Common myeloid progenitor, CD34-positive (primary cell): Measurements from ENCODE around the gene CHD6.

ENCODE experiments used
- CTCF ChIA-PET: fragments of 350-600 bp; sonication (Branson Sonifier 250); formaldehyde crosslinking; loops from one replicate; lab custom pipeline; 2021; ENCODE audit warnings: antibody characterized with exemption; lab: Charles Lee
- POLR2A ChIA-PET: fragments of 350-600 bp; sonication (Branson Sonifier 250); formaldehyde crosslinking; loops from one replicate; lab custom pipeline; 2021; ENCODE audit warnings: antibody characterized with exemption; lab: Charles Lee
- DNase-seq, 3 donors: peaks; one replicate each; pipeline versions ENCODE4 v3.0.0 to v3.0.0-alpha.2; 2013
- H3K27ac ChIP-seq, 2 experiments: 1 replicate in 1 of 2; 2 replicates in 1 of 2; pipeline ENCODE4 v1.7.0; 2013; ENCODE audit warnings: inconsistent platforms in 2 of 2, low read length in 2 of 2, mild to moderate bottlenecking in 2 of 2, low read depth in 1 of 2, moderate library complexity in 1 of 2; ENCODE audit not compliant: severe bottlenecking in 2 of 2, insufficient read depth in 1 of 2, poor library complexity in 1 of 2
- H3K27me3 ChIP-seq, 5 experiments: replicated peaks in 2 of 5; 1 replicate in 3 of 5; 2 replicates in 2 of 5; pipeline versions ENCODE4 v1.6.1 to v1.7.0; 2013; ENCODE audit warnings: low read length in 4 of 5, mild to moderate bottlenecking in 2 of 5, moderate library complexity in 2 of 5, inconsistent platforms in 1 of 5; ENCODE audit not compliant: insufficient read depth in 5 of 5, control insufficient read depth in 4 of 5
- H3K36me3 ChIP-seq, 4 experiments: 1 replicate in 2 of 4; 2 replicates in 2 of 4; pipeline versions ENCODE4 v1.6.1 to v1.7.0; 2013; ENCODE audit warnings: low read length in 3 of 4, control low read depth in 1 of 4, mild to moderate bottlenecking in 1 of 4; ENCODE audit not compliant: control insufficient read depth in 4 of 4, insufficient read depth in 4 of 4
- H3K4me1 ChIP-seq, 4 experiments: 1 replicate in 3 of 4; 2 replicates in 1 of 4; pipeline versions ENCODE4 v1.6.1 to v1.7.1; 2013; ENCODE audit warnings: low read length in 3 of 4, mild to moderate bottlenecking in 3 of 4, control low read depth in 1 of 4, inconsistent platforms in 1 of 4, moderate library complexity in 1 of 4; ENCODE audit not compliant: control insufficient read depth in 4 of 4, insufficient read depth in 4 of 4; ENCODE audit errors: control extremely low read depth in 1 of 4
- H3K4me3 ChIP-seq, 7 experiments: 1 replicate in 4 of 7; 2 replicates in 3 of 7; pipeline versions ENCODE4 v1.5.1 to v1.7.0; 2013; ENCODE audit warnings: mild to moderate bottlenecking in 7 of 7, low read length in 6 of 7, moderate library complexity in 6 of 7, inconsistent platforms in 2 of 7, low read depth in 2 of 7, control low read depth in 1 of 7; ENCODE audit not compliant: insufficient read depth in 4 of 7, control insufficient read depth in 1 of 7; ENCODE audit errors: extremely low read depth in 1 of 7
- H3K9me3 ChIP-seq, 5 experiments: 1 replicate in 4 of 5; 2 replicates in 1 of 5; pipeline versions ENCODE4 v1.6.1 to v1.7.1; 2013; ENCODE audit warnings: low read length in 4 of 5, mild to moderate bottlenecking in 2 of 5, inconsistent platforms in 1 of 5, low read depth in 1 of 5, moderate library complexity in 1 of 5; ENCODE audit not compliant: control insufficient read depth in 4 of 5, insufficient read depth in 2 of 5; ENCODE audit errors: control extremely low read depth in 1 of 5
- WGBS: methylation state at CpG from one replicate; pipeline ENCODE4 v1.1.5; 2013; ENCODE audit not compliant: insufficient coverage; 5-methylcytosine and 5-hydroxymethylcytosine counted together

The CHD6 gene

GRCh38 chr20:41623625-41624375 lies 5.6 kb upstream of the CHD6 start:
- Histone ChIP-seq H3K9me3 (no peaks in the 10 kb centered on the region), H3K27me3 (peaks cover 0 to 3% (median 0%) of the 10 kb centered on the region in 5 experiments), H3K4me1 (peaks cover 0 to 4% (median 2%) of the 10 kb centered on the region in 4 experiments), H3K27ac (no peak overlapping the region), H3K36me3 (no peaks in the 10 kb centered on the region), H3K4me3 (no peak overlapping the region)
- no peak for DNase-seq
- CTCF ChIA-PET = interaction anchor here (0.6 kb wide), 1 partner anchor 10 kb away, joined by 3 read pairs; no protein-coding TSS in a partner anchor
- WGBS = no CpG with 5 or more reads among the region's 2 CpGs
- POLR2A ChIA-PET = no interaction called here

GRCh38 chr20:41622584-41622983 lies 4.4 kb upstream of the CHD6 start:
- Histone ChIP-seq H3K27ac (no peak overlapping the region), H3K9me3 (no peaks in the 10 kb centered on the region), H3K4me3 (no peak overlapping the region), H3K27me3 (peaks cover 0 to 3% (median 0%) of the 10 kb centered on the region in 5 experiments), H3K4me1 (peaks cover 0 to 5% (median 2%) of the 10 kb centered on the region in 4 experiments), H3K36me3 (no peaks in the 10 kb centered on the region)
- ChIA-PET POLR2A (no interaction called here), CTCF (interaction anchor here (1.3 to 1.4 kb wide), 2 partner anchors 8 to 35 kb away, joined by 3 to 4 read pairs; no protein-coding TSS in a partner anchor)
- DNase-seq = no peak

DNA sequence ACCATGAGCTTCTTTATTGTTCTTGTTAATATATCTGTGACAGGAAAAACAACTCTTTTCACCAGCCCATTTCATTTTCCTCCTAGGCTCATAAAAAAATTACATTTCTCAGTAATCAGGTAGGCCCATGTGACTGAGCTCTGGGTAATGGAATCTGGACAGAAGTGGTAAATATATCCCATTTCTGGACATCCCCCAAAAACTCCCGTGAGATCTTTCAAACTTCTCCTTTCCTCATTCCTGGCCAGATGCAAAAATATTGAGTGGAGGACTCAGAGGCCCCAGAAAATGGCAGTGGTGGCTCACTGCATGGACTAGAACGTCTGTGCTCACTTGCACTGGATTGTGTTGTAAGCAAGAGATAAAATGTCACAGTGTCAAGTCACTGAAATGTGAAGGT lies 3.8 kb upstream of the CHD6 start:
- ChIA-PET CTCF (interaction anchor here (1.3 to 1.4 kb wide), 2 partner anchors 8 to 35 kb away, joined by 3 to 4 read pairs; no protein-coding TSS in a partner anchor), POLR2A (no interaction called here)
- Histone ChIP-seq H3K36me3 (no peaks in the 10 kb centered on the region), H3K27me3 (peaks cover 0 to 3% (median 0%) of the 10 kb centered on the region in 5 experiments), H3K4me3 (no peak overlapping the region), H3K4me1 (peaks cover 3 to 9% (median 6%) of the 10 kb centered on the region in 4 experiments), H3K9me3 (no peaks in the 10 kb centered on the region), H3K27ac (no peak overlapping the region)
- 82% methylated on average over 2 of the region's 2 CpGs for WGBS
- no peak for DNase-seq

- DNase-seq = no peak
- H3K9me3 ChIP-seq = no peaks in the 10 kb centered on the region
- H3K36me3 ChIP-seq = no peaks in the 10 kb centered on the region
- H3K4me3 ChIP-seq = no peak overlapping the region
- no peak overlapping the region for H3K27ac ChIP-seq
- H3K4me1 ChIP-seq = peaks cover 9 to 14% (median 12%) of the 10 kb centered on the region in 4 experiments
- peaks cover 0 to 3% (median 0%) of the 10 kb centered on the region in 5 experiments for H3K27me3 ChIP-seq
- WGBS = 89% methylated on average over 1 of the region's 1 CpG
- CTCF ChIA-PET = interaction anchor here (1.3 to 1.4 kb wide), 2 partner anchors 9 to 36 kb away, joined by 3 to 4 read pairs; no protein-coding TSS in a partner anchor
- POLR2A ChIA-PET = no interaction called here
These were observed 3.2 kb upstream of the CHD6 start for GRCh38 chr20:41621421-41621820.

GRCh38 chr20:41619360-41620100 lies 1.4 kb upstream of the CHD6 start:
- peaks cover 19 to 33% (median 27%) of the 10 kb centered on the region in 4 experiments for H3K4me1 ChIP-seq
- no peaks in the 10 kb centered on the region for H3K36me3 ChIP-seq
- POLR2A ChIA-PET = no interaction called here
- no peak overlapping the region for H3K27ac ChIP-seq
- peaks cover 0 to 3% (median 0%) of the 10 kb centered on the region in 5 experiments for H3K27me3 ChIP-seq
- CTCF ChIA-PET = no interaction called here
- 70% methylated on average over 2 of the region's 5 CpGs for WGBS
- no peaks in the 10 kb centered on the region for H3K9me3 ChIP-seq
- peak overlapping the region in 2 of 7 experiments; percentile 77 to 81 for H3K4me3 ChIP-seq
- peak in 1 of 3 donors; percentile 25 for DNase-seq

- 7% methylated on average over 28 of the region's 30 CpGs for WGBS
- Histone ChIP-seq H3K27ac (no peak overlapping the region), H3K4me3 (peak overlapping the region; percentile 33 to 82 (median 74)), H3K36me3 (no peaks in the 10 kb centered on the region), H3K9me3 (no peaks in the 10 kb centered on the region), H3K27me3 (peaks cover 0 to 3% (median 0%) of the 10 kb centered on the region in 5 experiments), H3K4me1 (peaks cover 19 to 33% (median 29%) of the 10 kb centered on the region in 4 experiments)
- CTCF ChIA-PET = interaction anchor here (1.0 kb wide), 2 partner anchors 12 to 38 kb away, joined by 4 to 5 read pairs; no protein-coding TSS in a partner anchor
- POLR2A ChIA-PET = no interaction called here
- peak in 1 of 3 donors; percentile 16 for DNase-seq
These were observed 682 bp upstream of the CHD6 start for GRCh38 chr20:41618807-41619311.
